Mesendoderm (in vitro differentiated cells): Measurements from ENCODE around the gene TTBK2.

Experiments used
- DNase-seq: peaks from one replicate; pipeline ENCODE4 v3.0.0; 2013
- H2AK5ac ChIP-seq: 2 replicates; pipeline ENCODE4 v1.6.1; 2013; ENCODE audit warnings: low read length, inconsistent platforms
- H2BK120ac ChIP-seq: 2 replicates; pipeline ENCODE4 v1.6.1; 2013; ENCODE audit warnings: low read depth, mild to moderate bottlenecking, low read length, moderate library complexity, mixed read lengths
- H2BK15ac ChIP-seq: replicated peaks from 2 replicates; pipeline ENCODE4 v1.6.1; 2013; ENCODE audit warnings: low read depth, mild to moderate bottlenecking, moderate library complexity
- H2BK5ac ChIP-seq: 2 replicates; pipeline ENCODE4 v1.6.1; 2013; ENCODE audit warnings: low read length, inconsistent platforms
- H3K18ac ChIP-seq: 2 replicates; pipeline ENCODE4 v1.6.1; 2013; ENCODE audit warnings: mild to moderate bottlenecking, low read length, mixed read lengths
- H3K23ac ChIP-seq: one replicate; pipeline ENCODE4 v1.6.1; 2013; ENCODE audit warnings: low read length
- H3K27ac ChIP-seq: 2 replicates; pipeline ENCODE4 v1.5.1; 2013; ENCODE audit warnings: low read depth, mild to moderate bottlenecking, inconsistent platforms, low read length, moderate library complexity
- H3K27me3 ChIP-seq: 2 replicates; pipeline ENCODE4 v1.6.1; 2013; ENCODE audit warnings: low read length, control low read depth, mild to moderate bottlenecking, inconsistent platforms; ENCODE audit not compliant: insufficient read depth, poor library complexity
- H3K36me3 ChIP-seq: 2 replicates; pipeline ENCODE4 v1.6.1; 2013; ENCODE audit warnings: low read length, inconsistent platforms; ENCODE audit not compliant: control insufficient read depth, insufficient read depth
- H3K4ac ChIP-seq: one replicate; pipeline ENCODE4 v1.6.1; 2013; ENCODE audit warnings: low read depth, mild to moderate bottlenecking, low read length, moderate library complexity
- H3K4me1 ChIP-seq: 2 replicates; pipeline ENCODE4 v1.6.1; 2013; ENCODE audit warnings: low read depth, low read length, inconsistent platforms; ENCODE audit not compliant: control insufficient read depth
- H3K4me2 ChIP-seq: 2 replicates; pipeline ENCODE4 v1.6.1; 2013; ENCODE audit warnings: low read length
- H3K4me3 ChIP-seq: 2 replicates; pipeline ENCODE4 v1.5.1; 2013; ENCODE audit warnings: mild to moderate bottlenecking, low read length
- H3K56ac ChIP-seq: one replicate; pipeline ENCODE4 v1.6.1; 2013; ENCODE audit warnings: low read length
- H3K79me1 ChIP-seq: 2 replicates; pipeline ENCODE4 v1.6.1; 2013; ENCODE audit warnings: low read length, inconsistent platforms
- H3K79me2 ChIP-seq: 2 replicates; pipeline ENCODE4 v1.6.1; 2013; ENCODE audit warnings: mild to moderate bottlenecking, low read length; ENCODE audit not compliant: control insufficient read depth, insufficient read depth
- H3K9ac ChIP-seq: 2 replicates; pipeline ENCODE4 v1.6.1; 2013; ENCODE audit warnings: low read length, inconsistent platforms
- H4K5ac ChIP-seq: one replicate; pipeline ENCODE4 v1.6.1; 2013; ENCODE audit warnings: low read length
- H4K8ac ChIP-seq: one replicate; pipeline ENCODE4 v1.6.1; 2013; ENCODE audit warnings: low read depth, mild to moderate bottlenecking, control low read depth, low read length, moderate library complexity
- WGBS: extraction: QIAGEN DNeasy Blood & Tissue Kit; methylation state at CpG from one replicate; pipeline ENCODE4 v1.1.7; 2013; ENCODE audit warnings: low lambda C conversion rate, missing lambda C conversion rate; ENCODE audit not compliant: insufficient coverage; ENCODE audit errors: extremely low coverage; 5-methylcytosine and 5-hydroxymethylcytosine counted together

The TTBK2 gene

GRCh38 chr15:42732095-42732827 is 188.3 kb downstream of the TTBK2 start:
- Histone ChIP-seq H3K27ac (no peak overlapping the region), H2BK15ac (no peak overlapping the region), H4K8ac (no peak overlapping the region), H3K36me3 (peaks cover 17% of the 10 kb centered on the region), H3K27me3 (no peaks in the 10 kb centered on the region), H3K18ac (no peak overlapping the region), H3K79me1 (peaks cover 3% of the 10 kb centered on the region), H3K23ac (no peak overlapping the region), H3K79me2 (peaks cover 2% of the 10 kb centered on the region), H3K4me2 (no peak overlapping the region), H2BK120ac (no peak overlapping the region), H3K56ac (no peak overlapping the region), H2AK5ac (no peak overlapping the region), H3K4me3 (no peak overlapping the region), H3K9ac (no peak overlapping the region), H3K4ac (no peak overlapping the region), H3K4me1 (peaks cover 4% of the 10 kb centered on the region), H4K5ac (no peak overlapping the region), H2BK5ac (no peak overlapping the region)
- DNase-seq = no peak
- WGBS = no CpG with 5 or more reads among the region's 15 CpGs

DNA sequence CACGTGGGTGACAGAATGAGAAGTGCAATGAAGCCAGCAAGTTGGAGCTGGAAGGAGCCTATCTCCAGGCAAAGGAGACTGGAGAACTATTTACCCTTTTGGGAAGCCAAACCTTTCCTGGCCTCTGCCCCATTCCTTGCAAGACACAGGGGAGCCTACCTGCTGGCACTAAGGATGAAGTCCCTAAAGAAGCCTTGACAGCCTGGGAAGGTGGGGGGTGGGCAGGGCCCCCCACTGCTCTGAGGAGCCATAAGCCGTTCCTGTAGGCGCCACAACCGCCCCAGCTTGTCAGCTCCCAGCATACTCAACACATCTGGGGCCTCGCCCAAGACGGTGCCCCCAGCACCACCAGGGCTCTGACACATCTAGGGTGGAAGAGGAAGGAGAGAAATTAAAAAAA is 189.1 kb downstream of the TTBK2 start:
- H2BK15ac ChIP-seq = no peak overlapping the region
- H2BK5ac ChIP-seq = no peak overlapping the region
- H4K5ac ChIP-seq = no peak overlapping the region
- peaks cover 3% of the 10 kb centered on the region for H3K79me1 ChIP-seq
- H3K4me2 ChIP-seq = no peak overlapping the region
- peaks cover 4% of the 10 kb centered on the region for H3K4me1 ChIP-seq
- no peak overlapping the region for H3K4me3 ChIP-seq
- no peak overlapping the region for H2AK5ac ChIP-seq
- H3K27me3 ChIP-seq = no peaks in the 10 kb centered on the region
- peaks cover 2% of the 10 kb centered on the region for H3K79me2 ChIP-seq
- H3K36me3 ChIP-seq = peaks cover 18% of the 10 kb centered on the region
- H3K4ac ChIP-seq = no peak overlapping the region
- no peak for DNase-seq
- no peak overlapping the region for H3K18ac ChIP-seq
- WGBS = no CpG with 5 or more reads among the region's 6 CpGs
- no peak overlapping the region for H3K56ac ChIP-seq
- no peak overlapping the region for H4K8ac ChIP-seq
- no peak overlapping the region for H3K9ac ChIP-seq
- no peak overlapping the region for H3K27ac ChIP-seq
- H3K23ac ChIP-seq = no peak overlapping the region
- H2BK120ac ChIP-seq = no peak overlapping the region

DNA sequence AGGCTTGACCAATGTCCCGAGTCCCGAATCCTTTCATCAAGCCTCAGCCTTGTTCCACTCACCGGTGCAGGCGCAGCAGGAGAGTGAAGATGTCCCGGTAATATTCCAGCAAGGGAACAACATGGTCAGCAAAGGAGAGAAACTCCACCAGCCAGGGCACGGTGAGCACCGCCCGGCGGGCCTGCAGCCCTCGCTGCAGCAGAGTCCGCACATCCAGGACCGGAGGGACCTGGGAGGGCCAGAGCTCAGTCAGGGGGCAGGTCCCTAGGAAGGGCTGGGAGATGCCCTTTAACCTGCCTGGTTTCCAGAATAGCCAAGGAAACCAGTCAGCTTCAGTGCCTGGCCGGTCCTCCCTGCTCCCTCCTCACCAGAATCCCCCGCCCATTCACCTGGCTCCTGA is 190.0 kb downstream of the TTBK2 start:
- no peak overlapping the region for H2BK5ac ChIP-seq
- no peaks in the 10 kb centered on the region for H3K79me2 ChIP-seq
- no peak overlapping the region for H3K56ac ChIP-seq
- H3K18ac ChIP-seq = no peak overlapping the region
- no peak overlapping the region for H2BK120ac ChIP-seq
- no peak overlapping the region for H3K9ac ChIP-seq
- no peak overlapping the region for H3K23ac ChIP-seq
- no peak overlapping the region for H2AK5ac ChIP-seq
- no peak overlapping the region for H3K27ac ChIP-seq
- H3K27me3 ChIP-seq = no peaks in the 10 kb centered on the region
- no peaks in the 10 kb centered on the region for H3K79me1 ChIP-seq
- no CpG with 5 or more reads among the region's 14 CpGs for WGBS
- no peak overlapping the region for H4K8ac ChIP-seq
- H3K4me3 ChIP-seq = no peak overlapping the region
- no peak overlapping the region for H2BK15ac ChIP-seq
- H3K4me2 ChIP-seq = no peak overlapping the region
- H4K5ac ChIP-seq = no peak overlapping the region
- no peaks in the 10 kb centered on the region for H3K4me1 ChIP-seq
- no peak overlapping the region for H3K4ac ChIP-seq
- DNase-seq = no peak
- peaks cover 20% of the 10 kb centered on the region for H3K36me3 ChIP-seq

DNA sequence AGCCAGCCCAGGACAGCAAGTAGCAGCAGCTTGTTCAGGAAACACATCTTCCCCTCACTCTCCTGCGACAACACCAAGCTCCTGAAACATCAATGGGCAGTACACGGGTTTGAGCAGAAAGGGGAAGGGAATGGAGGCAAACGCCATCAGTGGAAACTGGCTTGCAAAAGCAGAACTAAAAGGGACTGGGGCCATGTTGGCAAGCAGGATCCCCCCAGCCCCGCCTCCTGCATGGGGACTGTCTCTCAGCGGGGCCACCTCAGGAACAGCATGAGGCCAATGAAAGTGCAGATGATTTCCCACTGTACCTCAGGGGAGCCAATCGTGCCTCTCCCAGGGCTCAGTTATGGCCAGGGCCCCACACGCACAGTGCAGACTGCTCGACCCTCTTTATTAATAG is 190.4 kb downstream of the TTBK2 start:
- no peak overlapping the region for H2BK120ac ChIP-seq
- H3K56ac ChIP-seq = no peak overlapping the region
- no peak overlapping the region for H3K9ac ChIP-seq
- no peaks in the 10 kb centered on the region for H3K27me3 ChIP-seq
- H3K18ac ChIP-seq = no peak overlapping the region
- peaks cover 20% of the 10 kb centered on the region for H3K36me3 ChIP-seq
- H4K5ac ChIP-seq = no peak overlapping the region
- no peak overlapping the region for H3K23ac ChIP-seq
- H2BK5ac ChIP-seq = no peak overlapping the region
- H2BK15ac ChIP-seq = no peak overlapping the region
- no peak overlapping the region for H4K8ac ChIP-seq
- H3K79me1 ChIP-seq = no peaks in the 10 kb centered on the region
- H3K4me1 ChIP-seq = no peaks in the 10 kb centered on the region
- no peak overlapping the region for H3K4me3 ChIP-seq
- no peaks in the 10 kb centered on the region for H3K79me2 ChIP-seq
- no peak overlapping the region for H3K4me2 ChIP-seq
- no peak overlapping the region for H2AK5ac ChIP-seq
- no peak for DNase-seq
- H3K4ac ChIP-seq = no peak overlapping the region
- H3K27ac ChIP-seq = no peak overlapping the region
- no CpG with 5 or more reads among the region's 8 CpGs for WGBS

DNA sequence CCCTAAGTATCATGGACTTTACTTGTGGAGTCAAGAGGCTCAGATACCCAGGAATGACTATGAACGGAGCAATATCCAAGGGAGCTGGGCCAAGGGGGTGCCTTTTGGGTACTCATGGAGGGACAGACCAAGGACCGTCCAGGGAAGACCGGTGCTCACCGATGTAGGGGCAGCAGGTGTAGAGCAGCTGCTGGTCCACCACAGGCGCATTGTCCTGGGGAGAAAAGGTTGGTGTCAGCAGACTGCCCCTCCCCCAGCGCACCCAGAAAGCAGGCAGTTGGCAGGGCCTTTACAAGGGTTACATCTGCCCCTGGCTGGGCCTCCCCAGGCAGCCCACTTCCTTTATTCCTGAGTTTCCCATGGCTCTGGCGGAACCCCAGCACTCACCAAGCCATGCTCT is 191.2 kb downstream of the TTBK2 start:
- no peak overlapping the region for H4K8ac ChIP-seq
- H4K5ac ChIP-seq = no peak overlapping the region
- no peak overlapping the region for H3K18ac ChIP-seq
- no peak overlapping the region for H3K9ac ChIP-seq
- no peak overlapping the region for H2BK15ac ChIP-seq
- no peak overlapping the region for H3K4me3 ChIP-seq
- DNase-seq = no peak
- no peak overlapping the region for H2AK5ac ChIP-seq
- H3K79me1 ChIP-seq = no peaks in the 10 kb centered on the region
- H3K4me2 ChIP-seq = no peak overlapping the region
- no peak overlapping the region for H3K27ac ChIP-seq
- H3K79me2 ChIP-seq = no peaks in the 10 kb centered on the region
- H3K27me3 ChIP-seq = no peaks in the 10 kb centered on the region
- peaks cover 21% of the 10 kb centered on the region for H3K36me3 ChIP-seq
- no peaks in the 10 kb centered on the region for H3K4me1 ChIP-seq
- H3K4ac ChIP-seq = no peak overlapping the region
- H2BK5ac ChIP-seq = no peak overlapping the region
- H2BK120ac ChIP-seq = no peak overlapping the region
- no peak overlapping the region for H3K56ac ChIP-seq
- WGBS = no CpG with 5 or more reads among the region's 7 CpGs
- H3K23ac ChIP-seq = no peak overlapping the region

DNA sequence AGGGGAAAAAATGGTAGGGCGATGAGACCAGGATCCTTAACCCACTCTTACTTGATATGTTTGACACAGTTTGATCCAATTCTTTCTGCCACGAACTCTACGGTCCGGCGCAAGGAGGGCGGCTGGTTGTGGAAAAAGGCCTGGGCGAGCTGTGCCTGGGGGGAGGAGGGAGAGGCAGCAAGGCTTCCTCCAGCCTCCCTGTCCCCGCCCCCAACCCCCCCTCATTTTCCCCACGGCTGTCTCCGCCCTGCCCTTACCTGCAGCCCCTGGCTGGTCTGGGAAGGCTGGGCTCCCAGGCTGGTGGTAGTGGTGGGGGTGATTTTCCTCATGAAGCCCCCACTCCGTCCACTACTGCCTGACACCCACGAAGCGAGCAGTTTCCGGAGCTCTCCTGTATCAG is 191.6 kb downstream of the TTBK2 start:
- H2BK5ac ChIP-seq = no peak overlapping the region
- H3K79me1 ChIP-seq = no peaks in the 10 kb centered on the region
- no peak overlapping the region for H2AK5ac ChIP-seq
- WGBS = no CpG with 5 or more reads among the region's 14 CpGs
- no peak overlapping the region for H2BK15ac ChIP-seq
- no peak overlapping the region for H3K23ac ChIP-seq
- no peaks in the 10 kb centered on the region for H3K4me1 ChIP-seq
- no peak overlapping the region for H3K56ac ChIP-seq
- no peak overlapping the region for H3K4ac ChIP-seq
- H4K8ac ChIP-seq = no peak overlapping the region
- H3K9ac ChIP-seq = no peak overlapping the region
- DNase-seq = no peak
- no peaks in the 10 kb centered on the region for H3K27me3 ChIP-seq
- H3K18ac ChIP-seq = no peak overlapping the region
- peaks cover 21% of the 10 kb centered on the region for H3K36me3 ChIP-seq
- no peak overlapping the region for H4K5ac ChIP-seq
- no peaks in the 10 kb centered on the region for H3K79me2 ChIP-seq
- no peak overlapping the region for H3K4me3 ChIP-seq
- H3K4me2 ChIP-seq = no peak overlapping the region
- no peak overlapping the region for H3K27ac ChIP-seq
- no peak overlapping the region for H2BK120ac ChIP-seq
